Neutrophil (primary cell): ENCODE measurements around the gene RCAN3.

ENCODE experiments used
- H3K27ac ChIP-seq: fragments of 200-600 bp; sonication (generic); 2 replicates; pipeline ENCODE4 v1.5.1; 2016; ENCODE audit warnings: mild to moderate bottlenecking, moderate library complexity
- H3K27me3 ChIP-seq: fragments of 200-600 bp; sonication (generic); 2 replicates; pipeline ENCODE4 v1.6.0; 2016; ENCODE audit warnings: mild to moderate bottlenecking
- H3K36me3 ChIP-seq: fragments of 200-600 bp; sonication (generic); 2 replicates; pipeline ENCODE4 v1.5.1; 2017
- H3K4me1 ChIP-seq, 2 experiments: fragments of 200-600 bp in 1 of 2; sonication (generic) in 1 of 2; 1 replicate in 1 of 2; 2 replicates in 1 of 2; pipeline versions ENCODE4 v1.5.1 to v1.6.1; 2013 to 2016; ENCODE audit warnings: low read depth in 1 of 2, low read length in 1 of 2, mild to moderate bottlenecking in 1 of 2, moderate library complexity in 1 of 2; ENCODE audit not compliant: control insufficient read depth in 1 of 2, insufficient read depth in 1 of 2
- H3K4me3 ChIP-seq, 2 experiments: fragments of 200-600 bp in 1 of 2; sonication (generic) in 1 of 2; 1 replicate in 1 of 2; 2 replicates in 1 of 2; pipeline ENCODE4 v1.5.1; 2013 to 2016; ENCODE audit warnings: low read depth in 1 of 2, low read length in 1 of 2, mild to moderate bottlenecking in 1 of 2, moderate library complexity in 1 of 2
- H3K9me3 ChIP-seq: fragments of 200-600 bp; sonication (generic); 2 replicates; pipeline ENCODE4 v1.5.1; 2016
- TF ChIP-seq, protein P1 (sequence below): fragments of 200-600 bp; sonication (generic); IDR thresholded peaks from 2 replicates; pipeline ENCODE4 v1.5.1; 2016; ENCODE audit warnings: antibody characterized with exemption

Gene RCAN3

GRCh38 chr1:24588573-24588972 is 85.9 kb downstream of the RCAN3 start:
- TF ChIP-seq, protein P1, sequence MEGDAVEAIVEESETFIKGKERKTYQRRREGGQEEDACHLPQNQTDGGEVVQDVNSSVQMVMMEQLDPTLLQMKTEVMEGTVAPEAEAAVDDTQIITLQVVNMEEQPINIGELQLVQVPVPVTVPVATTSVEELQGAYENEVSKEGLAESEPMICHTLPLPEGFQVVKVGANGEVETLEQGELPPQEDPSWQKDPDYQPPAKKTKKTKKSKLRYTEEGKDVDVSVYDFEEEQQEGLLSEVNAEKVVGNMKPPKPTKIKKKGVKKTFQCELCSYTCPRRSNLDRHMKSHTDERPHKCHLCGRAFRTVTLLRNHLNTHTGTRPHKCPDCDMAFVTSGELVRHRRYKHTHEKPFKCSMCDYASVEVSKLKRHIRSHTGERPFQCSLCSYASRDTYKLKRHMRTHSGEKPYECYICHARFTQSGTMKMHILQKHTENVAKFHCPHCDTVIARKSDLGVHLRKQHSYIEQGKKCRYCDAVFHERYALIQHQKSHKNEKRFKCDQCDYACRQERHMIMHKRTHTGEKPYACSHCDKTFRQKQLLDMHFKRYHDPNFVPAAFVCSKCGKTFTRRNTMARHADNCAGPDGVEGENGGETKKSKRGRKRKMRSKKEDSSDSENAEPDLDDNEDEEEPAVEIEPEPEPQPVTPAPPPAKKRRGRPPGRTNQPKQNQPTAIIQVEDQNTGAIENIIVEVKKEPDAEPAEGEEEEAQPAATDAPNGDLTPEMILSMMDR = no peak
- H3K4me3 ChIP-seq = no peak overlapping the region
- H3K36me3 ChIP-seq = no peaks in the 10 kb centered on the region
- no peak overlapping the region for H3K27ac ChIP-seq
- peaks cover 27% of the 10 kb centered on the region for H3K27me3 ChIP-seq
- H3K9me3 ChIP-seq = no peaks in the 10 kb centered on the region
- H3K4me1 ChIP-seq = no peaks in the 10 kb centered on the region

- Histone ChIP-seq H3K27ac (no peak overlapping the region), H3K36me3 (no peaks in the 10 kb centered on the region), H3K4me3 (no peak overlapping the region), H3K27me3 (peaks cover 22% of the 10 kb centered on the region), H3K4me1 (no peaks in the 10 kb centered on the region), H3K9me3 (no peaks in the 10 kb centered on the region)
- TF ChIP-seq, protein P1 = no peak
Observed at GRCh38 chr1:24589200-24589599, 86.6 kb downstream of the RCAN3 start.
